Liver (tissue), 9 donors: ENCODE measurements around the gene AGBL4. TPM values are rescaled to one million over a fixed set of nuclear protein-coding genes. Genes with fewer than 3 reads are reported as not detected.

ENCODE experiments used
- DNase-seq: peaks from one replicate; pipeline ENCODE4 v3.0.0-alpha.2; 2017; ENCODE audit warnings: low spot score
- H3K27ac ChIP-seq, 2 donors: one replicate each; pipeline ENCODE4 v1.7.0; 2013; ENCODE audit warnings: inconsistent platforms in 2 of 2, low read length in 2 of 2, control low read depth in 1 of 2, low read depth in 1 of 2, mild to moderate bottlenecking in 1 of 2
- H3K27me3 ChIP-seq, 4 donors: one replicate each; pipeline versions ENCODE4 v1.6.1 to v1.7.0; 2013; ENCODE audit warnings: low read length in 3 of 4, inconsistent platforms in 1 of 4, mild to moderate bottlenecking in 1 of 4, moderate library complexity in 1 of 4; ENCODE audit not compliant: control insufficient read depth in 4 of 4, insufficient read depth in 4 of 4
- H3K36me3 ChIP-seq, 4 donors: one replicate each; pipeline versions ENCODE4 v1.6.1 to v1.7.0; 2013; ENCODE audit warnings: low read length in 3 of 4, mild to moderate bottlenecking in 3 of 4, low read depth in 1 of 4, moderate library complexity in 1 of 4; ENCODE audit not compliant: control insufficient read depth in 4 of 4, insufficient read depth in 3 of 4
- H3K4me1 ChIP-seq, 4 donors: one replicate each; pipeline versions ENCODE4 v1.6.1 to v1.7.0; 2013; ENCODE audit warnings: low read length in 3 of 4, mild to moderate bottlenecking in 3 of 4, moderate library complexity in 1 of 4; ENCODE audit not compliant: control insufficient read depth in 4 of 4, insufficient read depth in 4 of 4
- H3K4me3 ChIP-seq, 3 donors: one replicate each; pipeline versions ENCODE4 v1.6.1 to v1.7.0; 2013; ENCODE audit warnings: low read length in 3 of 3, control low read depth in 1 of 3, low read depth in 1 of 3, mild to moderate bottlenecking in 1 of 3
- H3K9ac ChIP-seq, 2 donors: one replicate each; pipeline ENCODE4 v1.7.0; 2013; ENCODE audit warnings: low read length in 2 of 2, mild to moderate bottlenecking in 2 of 2, moderate library complexity in 2 of 2, control low read depth in 1 of 2, low read depth in 1 of 2
- H3K9me3 ChIP-seq, 4 donors: one replicate each; pipeline versions ENCODE4 v1.6.1 to v1.7.0; 2013; ENCODE audit warnings: low read length in 3 of 4; ENCODE audit not compliant: control insufficient read depth in 4 of 4
- EGR1 ChIP-seq, 2 donors: IDR thresholded peaks; 2 replicates each; pipeline ENCODE4 v1.6.1; 2016 to 2018; ENCODE audit warnings: antibody characterized with exemption in 2 of 2, low read depth in 2 of 2
- FOXA1 ChIP-seq: IDR thresholded peaks from 2 replicates; pipeline ENCODE4 v1.6.1; 2016; ENCODE audit warnings: antibody characterized with exemption
- FOXA2 ChIP-seq: IDR thresholded peaks from 2 replicates; pipeline ENCODE4 v1.6.1; 2016; ENCODE audit warnings: antibody characterized with exemption
- GABPA ChIP-seq, 2 donors: IDR thresholded peaks in 1 of 2; conservative IDR thresholded peaks in 1 of 2; 2 replicates each; pipeline ENCODE4 v1.6.1; 2016; ENCODE audit warnings: antibody characterized with exemption in 2 of 2, mild to moderate bottlenecking in 1 of 2, moderate library complexity in 1 of 2
- HNF4A ChIP-seq, 2 donors: conservative IDR thresholded peaks; 2 replicates each; pipeline ENCODE4 v1.6.1; 2016; ENCODE audit warnings: antibody characterized with exemption in 2 of 2, mild to moderate bottlenecking in 2 of 2
- HNF4G ChIP-seq: IDR thresholded peaks from 2 replicates; pipeline ENCODE4 v1.6.1; 2016; ENCODE audit warnings: antibody characterized with exemption
- JUND ChIP-seq, 2 donors: IDR thresholded peaks; 2 replicates each; pipeline ENCODE4 v1.6.1; 2016; ENCODE audit warnings: antibody characterized with exemption in 2 of 2
- NR2F2 ChIP-seq: IDR thresholded peaks from 2 replicates; pipeline ENCODE4 v1.6.1; 2016; ENCODE audit warnings: antibody characterized with exemption
- RXRA ChIP-seq, 2 donors: IDR thresholded peaks; 2 replicates each; pipeline ENCODE4 v1.6.1; 2017 to 2018; ENCODE audit warnings: antibody characterized with exemption in 2 of 2, mild to moderate bottlenecking in 1 of 2
- SP1 ChIP-seq: IDR thresholded peaks from 2 replicates; pipeline ENCODE4 v1.6.1; 2018; ENCODE audit warnings: antibody characterized with exemption, mild to moderate bottlenecking
- TAF1 ChIP-seq: conservative IDR thresholded peaks from 2 replicates; pipeline ENCODE4 v1.6.1; 2016; ENCODE audit warnings: antibody characterized with exemption, mild to moderate bottlenecking
- YY1 ChIP-seq: IDR thresholded peaks from 2 replicates; pipeline ENCODE4 v1.6.1; 2016; ENCODE audit warnings: antibody characterized with exemption, mild to moderate bottlenecking
- WGBS: extraction: QIAGEN DNeasy Blood & Tissue Kit; methylation state at CpG from one replicate; pipeline ENCODE4 v1.1.7; 2013; 5-methylcytosine and 5-hydroxymethylcytosine counted together
- polyA plus RNA-seq, 2 donors: library from polyadenylated mRNA; stranded (reverse) in 1 of 2; unstranded in 1 of 2; fragments of 200-250 nt in 1 of 2; fragments of >200 nt in 1 of 2; fragmentation: Nextera tagmentation in 1 of 2; extraction: Ambion mirVana in 1 of 2; gene quantifications; one replicate each; pipeline versions ENCODE4 v1.2.1 to v1.2.3, GENCODE V29; 2013 to 2015
- total RNA-seq, 2 donors: library from RNA; depleted of rRNA; stranded (reverse); fragments of >200 nt; gene quantifications; one replicate each; pipeline ENCODE4 v1.2.3, GENCODE V29; 2014
- TF ChIP-seq, protein P1 (sequence below): IDR thresholded peaks from 2 replicates; pipeline ENCODE4 v1.6.1; 2016; ENCODE audit warnings: antibody characterized with exemption
- TF ChIP-seq, protein P2 (sequence below): fragments of 150-350 bp; IDR thresholded peaks from 2 replicates; pipeline ENCODE4 v1.5.1; 2017; ENCODE audit warnings: improper control_type of control experiment, low read depth, low read length; ENCODE audit not compliant: missing input control
- TF ChIP-seq, protein P3 (sequence below): IDR thresholded peaks from 2 replicates; pipeline ENCODE4 v1.6.1; 2016; ENCODE audit warnings: antibody characterized with exemption
- TF ChIP-seq, protein P4 (sequence below): IDR thresholded peaks from 2 replicates; pipeline ENCODE4 v1.6.1; 2016; ENCODE audit warnings: antibody characterized with exemption
- TF ChIP-seq, protein P5 (sequence below): IDR thresholded peaks from 2 replicates; pipeline ENCODE4 v1.6.1; 2016; ENCODE audit warnings: antibody characterized with exemption, mild to moderate bottlenecking
- donor health status: healthy.
- donor health status: healthy.
- donor health status: healthy.
- donor health status: healthy.
- donor health status: healthy.

AGBL4 gene
- total and polyA plus RNA-seq, 4 donors, result 0.75 to 0.76 TPM; not detected in 2

DNA sequence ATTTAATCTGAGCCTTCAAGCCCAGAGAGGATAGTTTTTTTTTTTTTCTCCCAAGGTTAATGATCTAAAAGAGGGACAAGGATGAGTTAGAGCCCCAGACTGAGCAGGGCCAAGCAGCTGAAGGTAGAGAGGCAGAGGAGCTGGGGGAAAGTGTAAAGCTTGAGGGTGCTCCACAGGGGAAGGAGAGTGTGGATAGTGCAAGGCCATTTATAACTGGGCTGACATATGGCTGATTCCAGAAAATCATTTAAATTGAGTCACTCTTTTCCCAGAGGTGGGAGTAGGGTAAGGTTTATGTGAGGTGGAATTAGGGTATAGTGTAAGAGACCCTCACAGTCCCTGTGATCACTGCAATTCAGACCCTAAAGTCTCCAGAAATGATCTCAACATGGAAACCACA, 1302.8 kb downstream of the AGBL4 start:
- no peaks in the 10 kb centered on the region for H3K4me1 ChIP-seq
- no peak for TF ChIP-seq SP1
- TF ChIP-seq, protein P1, sequence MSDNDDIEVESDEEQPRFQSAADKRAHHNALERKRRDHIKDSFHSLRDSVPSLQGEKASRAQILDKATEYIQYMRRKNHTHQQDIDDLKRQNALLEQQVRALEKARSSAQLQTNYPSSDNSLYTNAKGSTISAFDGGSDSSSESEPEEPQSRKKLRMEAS, result no peak
- no peak for TF ChIP-seq FOXA2
- TF ChIP-seq FOXA1, result no peak
- H3K9ac ChIP-seq, result no peak overlapping the region
- no peak for DNase-seq
- H3K27me3 ChIP-seq, result no peaks in the 10 kb centered on the region
- H3K9me3 ChIP-seq, result no peaks in the 10 kb centered on the region
- H3K36me3 ChIP-seq, result no peaks in the 10 kb centered on the region
- H3K4me3 ChIP-seq, result no peak overlapping the region
- H3K27ac ChIP-seq, result no peak overlapping the region

DNA sequence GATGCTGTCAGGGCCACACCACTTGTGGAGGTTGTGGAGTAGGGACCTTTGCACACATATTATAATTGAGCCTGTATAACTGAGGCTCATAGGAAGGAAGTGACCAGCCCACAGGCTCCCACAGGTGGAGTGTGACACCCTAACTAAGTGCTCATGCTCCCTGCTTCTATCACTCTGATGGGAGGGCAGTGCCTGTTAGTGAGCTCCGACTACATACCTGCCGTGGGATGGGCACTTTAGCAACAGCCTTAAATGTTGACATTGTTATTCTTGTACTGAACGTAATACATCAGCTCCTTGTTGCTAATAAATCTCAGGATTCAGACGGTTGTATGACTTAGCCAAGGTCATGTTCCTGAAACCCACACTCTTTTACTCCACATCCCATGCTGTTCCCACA, 1305.0 kb downstream of the AGBL4 start:
- no peaks in the 10 kb centered on the region for H3K9me3 ChIP-seq
- H3K27me3 ChIP-seq, result no peaks in the 10 kb centered on the region
- H3K36me3 ChIP-seq, result no peaks in the 10 kb centered on the region
- WGBS, result 78% methylated on average over 4 of the region's 4 CpGs
- DNase-seq, result no peak
- no peak overlapping the region for H3K9ac ChIP-seq
- H3K4me3 ChIP-seq, result no peak overlapping the region
- no peak overlapping the region for H3K27ac ChIP-seq
- no peaks in the 10 kb centered on the region for H3K4me1 ChIP-seq
- no peak for TF ChIP-seq RXRA (IDR thresholded peaks at IDR 0.05)
- TF ChIP-seq HNF4A (conservative IDR thresholded peaks at IDR 0.05), result no peak
- TF ChIP-seq, protein P1, result no peak
- no peak for TF ChIP-seq GABPA (IDR thresholded peaks at IDR 0.05 in 1 of 2, conservative IDR thresholded peaks at IDR 0.05 in 1 of 2)
- TF ChIP-seq NR2F2, result no peak
- no peak for TF ChIP-seq YY1
- TF ChIP-seq SP1, result no peak
- no peak for TF ChIP-seq FOXA1
- TF ChIP-seq, protein P2, sequence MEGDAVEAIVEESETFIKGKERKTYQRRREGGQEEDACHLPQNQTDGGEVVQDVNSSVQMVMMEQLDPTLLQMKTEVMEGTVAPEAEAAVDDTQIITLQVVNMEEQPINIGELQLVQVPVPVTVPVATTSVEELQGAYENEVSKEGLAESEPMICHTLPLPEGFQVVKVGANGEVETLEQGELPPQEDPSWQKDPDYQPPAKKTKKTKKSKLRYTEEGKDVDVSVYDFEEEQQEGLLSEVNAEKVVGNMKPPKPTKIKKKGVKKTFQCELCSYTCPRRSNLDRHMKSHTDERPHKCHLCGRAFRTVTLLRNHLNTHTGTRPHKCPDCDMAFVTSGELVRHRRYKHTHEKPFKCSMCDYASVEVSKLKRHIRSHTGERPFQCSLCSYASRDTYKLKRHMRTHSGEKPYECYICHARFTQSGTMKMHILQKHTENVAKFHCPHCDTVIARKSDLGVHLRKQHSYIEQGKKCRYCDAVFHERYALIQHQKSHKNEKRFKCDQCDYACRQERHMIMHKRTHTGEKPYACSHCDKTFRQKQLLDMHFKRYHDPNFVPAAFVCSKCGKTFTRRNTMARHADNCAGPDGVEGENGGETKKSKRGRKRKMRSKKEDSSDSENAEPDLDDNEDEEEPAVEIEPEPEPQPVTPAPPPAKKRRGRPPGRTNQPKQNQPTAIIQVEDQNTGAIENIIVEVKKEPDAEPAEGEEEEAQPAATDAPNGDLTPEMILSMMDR, result no peak
- no peak for TF ChIP-seq FOXA2
- TF ChIP-seq, protein P3, sequence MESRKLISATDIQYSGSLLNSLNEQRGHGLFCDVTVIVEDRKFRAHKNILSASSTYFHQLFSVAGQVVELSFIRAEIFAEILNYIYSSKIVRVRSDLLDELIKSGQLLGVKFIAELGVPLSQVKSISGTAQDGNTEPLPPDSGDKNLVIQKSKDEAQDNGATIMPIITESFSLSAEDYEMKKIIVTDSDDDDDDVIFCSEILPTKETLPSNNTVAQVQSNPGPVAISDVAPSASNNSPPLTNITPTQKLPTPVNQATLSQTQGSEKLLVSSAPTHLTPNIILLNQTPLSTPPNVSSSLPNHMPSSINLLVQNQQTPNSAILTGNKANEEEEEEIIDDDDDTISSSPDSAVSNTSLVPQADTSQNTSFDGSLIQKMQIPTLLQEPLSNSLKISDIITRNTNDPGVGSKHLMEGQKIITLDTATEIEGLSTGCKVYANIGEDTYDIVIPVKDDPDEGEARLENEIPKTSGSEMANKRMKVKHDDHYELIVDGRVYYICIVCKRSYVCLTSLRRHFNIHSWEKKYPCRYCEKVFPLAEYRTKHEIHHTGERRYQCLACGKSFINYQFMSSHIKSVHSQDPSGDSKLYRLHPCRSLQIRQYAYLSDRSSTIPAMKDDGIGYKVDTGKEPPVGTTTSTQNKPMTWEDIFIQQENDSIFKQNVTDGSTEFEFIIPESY, result no peak
- no peak for TF ChIP-seq JUND (IDR thresholded peaks at IDR 0.05)
- TF ChIP-seq HNF4G, result no peak
- TF ChIP-seq EGR1 (IDR thresholded peaks at IDR 0.05; ENCODE audit: low read depth in 2 of 2), result no peak
- TF ChIP-seq, protein P4, sequence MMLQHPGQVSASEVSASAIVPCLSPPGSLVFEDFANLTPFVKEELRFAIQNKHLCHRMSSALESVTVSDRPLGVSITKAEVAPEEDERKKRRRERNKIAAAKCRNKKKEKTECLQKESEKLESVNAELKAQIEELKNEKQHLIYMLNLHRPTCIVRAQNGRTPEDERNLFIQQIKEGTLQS, result no peak

DNA sequence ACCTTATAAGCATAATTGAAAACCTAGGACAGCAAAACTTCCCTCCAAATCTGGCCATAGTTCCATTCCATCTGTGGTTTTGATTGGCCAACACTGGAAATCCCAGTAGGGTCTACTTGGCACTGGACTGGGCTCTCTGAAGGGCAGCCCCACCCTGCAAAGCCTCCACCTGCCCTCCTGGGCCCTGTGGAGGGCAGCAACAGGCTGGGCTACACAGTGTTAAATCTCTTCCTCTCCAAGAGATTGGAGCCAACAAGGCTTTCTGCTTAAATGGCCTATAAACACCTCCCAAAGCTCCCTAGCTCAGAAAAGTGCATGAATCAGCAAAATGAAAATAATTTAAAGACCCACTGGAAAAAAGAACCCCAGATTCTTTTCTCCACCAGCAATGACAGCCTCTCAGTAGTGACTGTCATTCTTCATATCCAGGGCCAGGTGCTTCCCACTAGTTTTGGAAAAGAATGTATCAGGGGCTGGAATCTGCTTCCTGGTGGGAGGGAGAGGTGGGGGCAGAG, 1305.6 kb downstream of the AGBL4 start:
- Histone ChIP-seq H3K27ac (no peak overlapping the region), H3K9ac (no peak overlapping the region), H3K4me3 (no peak overlapping the region), H3K27me3 (no peaks in the 10 kb centered on the region), H3K36me3 (no peaks in the 10 kb centered on the region), H3K4me1 (no peaks in the 10 kb centered on the region), H3K9me3 (no peaks in the 10 kb centered on the region)
- DNase-seq, result no peak
- TF ChIP-seq EGR1 (IDR thresholded peaks at IDR 0.05; ENCODE audit: low read depth in 2 of 2) (no peak), TAF1 (no peak), SP1 (no peak), JUND (IDR thresholded peaks at IDR 0.05) (no peak), GABPA (IDR thresholded peaks at IDR 0.05 in 1 of 2, conservative IDR thresholded peaks at IDR 0.05 in 1 of 2) (no peak), FOXA2 (no peak)
- TF ChIP-seq, protein P2, result no peak
- TF ChIP-seq, protein P1, result no peak
- TF ChIP-seq, protein P5, sequence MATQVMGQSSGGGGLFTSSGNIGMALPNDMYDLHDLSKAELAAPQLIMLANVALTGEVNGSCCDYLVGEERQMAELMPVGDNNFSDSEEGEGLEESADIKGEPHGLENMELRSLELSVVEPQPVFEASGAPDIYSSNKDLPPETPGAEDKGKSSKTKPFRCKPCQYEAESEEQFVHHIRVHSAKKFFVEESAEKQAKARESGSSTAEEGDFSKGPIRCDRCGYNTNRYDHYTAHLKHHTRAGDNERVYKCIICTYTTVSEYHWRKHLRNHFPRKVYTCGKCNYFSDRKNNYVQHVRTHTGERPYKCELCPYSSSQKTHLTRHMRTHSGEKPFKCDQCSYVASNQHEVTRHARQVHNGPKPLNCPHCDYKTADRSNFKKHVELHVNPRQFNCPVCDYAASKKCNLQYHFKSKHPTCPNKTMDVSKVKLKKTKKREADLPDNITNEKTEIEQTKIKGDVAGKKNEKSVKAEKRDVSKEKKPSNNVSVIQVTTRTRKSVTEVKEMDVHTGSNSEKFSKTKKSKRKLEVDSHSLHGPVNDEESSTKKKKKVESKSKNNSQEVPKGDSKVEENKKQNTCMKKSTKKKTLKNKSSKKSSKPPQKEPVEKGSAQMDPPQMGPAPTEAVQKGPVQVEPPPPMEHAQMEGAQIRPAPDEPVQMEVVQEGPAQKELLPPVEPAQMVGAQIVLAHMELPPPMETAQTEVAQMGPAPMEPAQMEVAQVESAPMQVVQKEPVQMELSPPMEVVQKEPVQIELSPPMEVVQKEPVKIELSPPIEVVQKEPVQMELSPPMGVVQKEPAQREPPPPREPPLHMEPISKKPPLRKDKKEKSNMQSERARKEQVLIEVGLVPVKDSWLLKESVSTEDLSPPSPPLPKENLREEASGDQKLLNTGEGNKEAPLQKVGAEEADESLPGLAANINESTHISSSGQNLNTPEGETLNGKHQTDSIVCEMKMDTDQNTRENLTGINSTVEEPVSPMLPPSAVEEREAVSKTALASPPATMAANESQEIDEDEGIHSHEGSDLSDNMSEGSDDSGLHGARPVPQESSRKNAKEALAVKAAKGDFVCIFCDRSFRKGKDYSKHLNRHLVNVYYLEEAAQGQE, result no peak
